Measurements from ENCODE around the gene GJA9. TPM values are rescaled to one million over a fixed set of nuclear protein-coding genes. Genes with fewer than 3 reads are reported as not detected.

The GJA9 gene
- total and polyA plus RNA-seq, 2 of the 4 experiments (the other 2 are of a cell fraction): not detected

GRCh38 chr1:38870996-38871395 lies 10.4 kb downstream of the GJA9 start:
- Histone ChIP-seq H2BK20ac (ENCODE audit: low read depth, low read length) (no peak overlapping the region), H3K4ac (ENCODE audit: low read depth, low read length) (no peak overlapping the region), H2AFZ (replicated peaks; ENCODE audit: low read length, poor library complexity) (no peak overlapping the region), H3K9ac (ENCODE audit: low read depth, low read length) (no peak overlapping the region), H4K8ac (ENCODE audit: low read depth in 2 of 2, low read length in 2 of 2) (no peak overlapping the region), H3K14ac (replicated peaks; ENCODE audit: low read depth, low read length) (no peak overlapping the region), H4K91ac (ENCODE audit: insufficient read depth, low read depth, low read length) (no peak overlapping the region), H3K4me2 (ENCODE audit: low read depth, low read length) (no peak overlapping the region), H2BK5ac (ENCODE audit: low read depth, low read length, poor library complexity, severe bottlenecking) (no peak overlapping the region), H3K56ac (ENCODE audit: extremely low read depth, insufficient read depth, low read length) (no peak overlapping the region), H2AK5ac (ENCODE audit: low read depth, low read length) (no peak overlapping the region), H3K79me1 (ENCODE audit: low read depth in 1 of 2, low read length in 2 of 2) (peaks cover 23 to 44% of the 10 kb centered on the region in 2 experiments; a peak in 3 of 4 replicates), H3K4me1 (ENCODE audit: control insufficient read depth, insufficient read depth, low read length) (no peaks in the 10 kb centered on the region; the same call in 1 of the 2 replicates), H3K9me3 (ENCODE audit: control insufficient read depth, insufficient read depth, low read length) (no peaks in the 10 kb centered on the region), H3K23ac (ENCODE audit: low read depth, low read length) (no peak overlapping the region), H3K18ac (ENCODE audit: low read depth, low read length) (no peak overlapping the region), H3K36me3 (ENCODE audit: control insufficient read depth, insufficient read depth, low read length) (no peaks in the 10 kb centered on the region), H4K5ac (ENCODE audit: low read depth, low read length) (no peak overlapping the region), H2BK15ac (ENCODE audit: low read depth, low read length) (no peak overlapping the region), H3K9me1 (ENCODE audit: insufficient read depth, low read length) (0 out of 2 replicates have a peak, but pooled peaks cover 8% of the 10 kb centered on the region), H3K27ac (ENCODE audit: insufficient read depth, low read length) (no peak overlapping the region), H3K4me3 (ENCODE audit: insufficient read depth, low read depth, low read length) (no peak overlapping the region), H2AK9ac (replicated peaks; ENCODE audit: low read depth, low read length, poor library complexity) (no peak overlapping the region), H4K20me1 (ENCODE audit: insufficient read depth, low read length) (no peaks in the 10 kb centered on the region; the same call in 1 of the 2 replicates), H3K27me3 (ENCODE audit: control insufficient read depth, insufficient read depth, low read length) (no peaks in the 10 kb centered on the region), H2BK120ac (ENCODE audit: low read depth, low read length) (no peak overlapping the region)
- no TSS peak for BruUV-seq (replicated peaks)
- WGBS, 2 experiments (ENCODE audit: extremely low coverage in 2 of 2, insufficient read length in 1 of 2): 88% methylated on average over 5 of the region's 8 CpGs; no CpG with 5 or more reads in 1 of the 2 experiments
- ChIA-PET POLR2A (ENCODE audit: unreplicated experiment) (no interaction called here), CTCF (no interaction called here)
- DNase-seq: no peak
- ATAC-seq (ENCODE audit: low read depth): no peak
- TF ChIP-seq BHLHE40 (IDR thresholded peaks at IDR 0.05; ENCODE audit: low read depth, low read length): no peak
- no peak for TF ChIP-seq CHD1 (IDR thresholded peaks at IDR 0.05; ENCODE audit: low read depth, low read length)
- no peak for TF ChIP-seq CEBPB (IDR thresholded peaks at IDR 0.05; ENCODE audit: low read depth, low read length)
- TF ChIP-seq SMC3 (IDR thresholded peaks at IDR 0.05; ENCODE audit: low read depth, low read length): no peak
- no peak for TF ChIP-seq CTCF (conservative IDR thresholded peaks at IDR 0.05; ENCODE audit: low read depth, low read length)
- no peak for TF ChIP-seq MAZ (IDR thresholded peaks at IDR 0.05; ENCODE audit: borderline replicate concordance, low read depth, low read length)
- TF ChIP-seq ELK1 (IDR thresholded peaks at IDR 0.05; ENCODE audit: borderline replicate concordance, low read depth, low read length): no peak
- in situ Hi-C loops (cut with MboI; ENCODE audit: low sequenced_read_pairs) (loop anchor here (25.0 kb wide), 1 partner anchor 666 kb away; no protein-coding TSS in a partner anchor), dilution Hi-C loops (cut with HindIII; ENCODE audit: low sequenced_read_pairs, unreplicated experiment) (no loop called here), intact Hi-C loops (cut with micrococcal nuclease) (no loop called here)
